Stimulated activated CD8-positive, alpha-beta memory T cell treated with anti-CD3 and anti-CD28 coated beads, Interleukin-12 subunit alpha, Interleukin-12 subunit beta, amount 100 ng/mL, for 24 hours (primary cell): ENCODE results near the gene NFKBIZ.

Experiments
- DNase-seq: peaks from one replicate; pipeline ENCODE4 v3.0.0-alpha.2; 2020; ENCODE audit errors: extremely low read depth

NFKBIZ gene

DNA sequence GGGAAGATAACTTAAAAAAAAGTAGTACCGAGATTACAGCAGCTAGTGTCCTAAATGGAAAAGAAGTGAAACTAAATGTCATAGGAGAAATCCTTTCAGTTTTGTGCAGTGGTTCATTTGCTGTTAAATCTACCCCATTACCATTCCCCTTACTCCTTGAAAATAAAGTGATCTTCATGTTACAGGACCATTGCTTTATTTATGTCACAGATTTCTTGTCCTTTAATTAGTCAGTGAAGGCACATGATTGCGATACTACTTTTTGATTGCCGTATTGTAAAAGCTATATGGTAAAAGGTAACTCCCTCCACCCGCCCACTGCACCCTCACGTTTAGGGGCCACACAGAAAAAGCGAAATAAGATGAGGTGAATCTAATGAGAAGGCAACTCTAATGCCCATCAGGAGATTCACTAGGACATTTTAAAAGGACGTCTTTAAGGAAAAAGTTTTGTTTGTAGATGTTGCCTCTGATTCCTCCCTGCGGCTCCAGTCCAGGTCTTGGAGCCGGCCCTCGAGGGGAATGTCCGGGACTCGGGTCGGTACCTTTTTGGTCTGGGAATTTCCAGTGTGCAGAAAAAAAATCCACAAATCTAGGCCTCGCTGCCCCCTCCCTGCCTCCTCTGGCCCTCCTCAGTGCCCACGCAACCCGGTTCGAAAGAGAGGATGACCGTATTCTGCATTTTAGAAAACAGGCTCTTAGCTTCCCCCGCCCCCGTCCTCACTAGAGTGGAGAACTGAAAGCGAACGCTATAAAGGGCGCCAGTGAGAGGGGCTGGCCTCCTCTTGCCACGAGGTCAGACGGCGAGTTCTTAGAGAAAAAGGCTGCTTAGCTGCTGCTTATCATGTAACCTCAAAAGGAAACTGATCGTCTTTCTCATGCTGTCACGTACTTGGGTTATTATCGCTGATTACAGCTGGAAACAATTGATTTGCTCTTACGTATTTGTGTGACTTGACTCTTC lies 21.8 kb upstream of the NFKBIZ start:
- DNase-seq: peak; percentile 61

DNA sequence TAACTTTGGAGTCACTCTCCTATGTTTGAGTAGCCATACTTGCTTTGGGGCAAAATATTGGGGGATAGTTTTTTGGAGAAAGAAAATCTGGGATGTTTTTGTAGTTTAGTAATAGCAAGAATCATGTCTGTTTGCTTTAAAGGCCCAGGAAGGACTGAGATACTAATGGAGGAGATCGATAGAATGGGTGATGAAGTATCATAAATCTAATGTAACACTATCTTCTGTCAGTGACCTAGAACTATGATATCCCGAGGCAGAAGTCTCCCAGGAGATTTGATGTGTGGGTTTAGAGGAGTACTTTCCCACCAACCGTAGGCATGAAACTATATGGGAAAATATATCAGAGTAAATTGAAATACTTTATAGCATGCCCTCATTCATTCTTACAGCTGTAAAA lies 21.0 kb upstream of the NFKBIZ start:
- no peak for DNase-seq

DNA sequence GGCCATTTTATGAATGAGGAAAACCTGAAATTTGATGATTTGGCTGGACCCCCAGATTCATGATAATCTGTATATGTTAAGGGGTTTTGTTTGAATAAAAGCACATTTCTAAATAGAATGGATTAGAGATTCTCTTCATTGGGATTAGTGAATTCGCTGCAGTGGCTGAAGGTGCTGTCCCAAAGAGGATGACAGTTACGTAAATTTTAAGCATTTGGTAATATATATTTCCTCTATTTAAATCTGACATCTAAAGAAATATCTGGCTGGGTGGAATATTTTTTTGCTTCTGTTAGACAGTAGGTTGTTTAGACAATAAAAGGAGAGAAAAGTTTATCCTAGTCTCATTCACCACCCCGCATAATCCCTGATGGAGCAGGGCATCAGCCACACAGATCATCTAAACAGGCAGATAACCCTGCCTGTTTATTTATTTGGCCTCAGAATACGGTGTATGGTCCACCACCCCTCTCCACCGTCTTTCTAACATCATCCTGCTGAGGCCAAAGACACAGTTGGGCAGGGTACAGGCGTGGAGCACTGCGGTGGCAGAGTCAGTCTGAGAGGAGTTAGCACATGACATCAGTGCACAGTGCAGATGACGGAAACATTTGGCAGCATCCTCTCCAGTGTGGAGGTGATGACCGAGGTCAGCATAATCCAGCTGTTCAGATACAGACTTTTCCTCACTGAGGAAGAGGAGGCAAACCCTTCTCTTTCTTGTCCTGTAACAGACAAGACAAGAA lies 20.4 kb upstream of the NFKBIZ start:
- no peak for DNase-seq

DNA sequence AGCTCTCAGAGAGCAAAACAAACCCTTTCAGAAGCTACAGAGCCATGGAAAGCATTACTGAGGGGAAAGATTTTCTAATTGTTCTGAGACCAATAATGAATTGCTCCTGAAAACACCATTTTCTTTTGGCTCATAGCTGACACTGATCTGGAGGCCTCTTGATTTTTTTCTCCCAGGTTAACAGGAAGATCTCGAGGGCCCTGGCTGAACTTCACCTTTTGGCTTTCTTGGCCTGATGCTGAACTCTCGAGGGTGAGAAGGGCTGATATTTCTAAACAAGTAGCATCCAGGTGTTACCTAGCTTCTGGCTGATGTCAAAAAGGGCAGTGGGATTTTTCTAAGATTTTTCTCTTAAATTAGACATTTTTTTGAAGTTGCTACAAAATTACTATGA lies 19.9 kb upstream of the NFKBIZ start:
- no peak for DNase-seq

DNA sequence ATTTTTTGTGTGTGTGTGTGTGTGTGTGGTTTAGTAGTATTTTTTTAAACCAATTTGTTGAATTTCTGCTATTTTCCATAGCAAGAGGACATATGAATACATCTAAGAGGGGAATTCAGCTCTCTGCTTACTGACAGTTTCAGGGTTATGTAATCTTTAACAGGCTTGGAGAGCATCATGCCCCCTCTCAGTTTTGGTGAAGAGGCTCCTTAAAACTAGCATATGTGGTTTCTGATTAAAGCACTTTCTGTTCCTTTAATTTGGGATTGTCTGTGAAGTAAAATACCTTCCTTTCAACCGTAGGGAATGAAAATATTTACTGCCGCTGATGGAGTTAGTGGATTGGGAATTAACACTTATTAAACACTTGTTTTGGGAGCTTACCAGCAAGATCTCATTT lies 19.4 kb upstream of the NFKBIZ start:
- DNase-seq: no peak

DNA sequence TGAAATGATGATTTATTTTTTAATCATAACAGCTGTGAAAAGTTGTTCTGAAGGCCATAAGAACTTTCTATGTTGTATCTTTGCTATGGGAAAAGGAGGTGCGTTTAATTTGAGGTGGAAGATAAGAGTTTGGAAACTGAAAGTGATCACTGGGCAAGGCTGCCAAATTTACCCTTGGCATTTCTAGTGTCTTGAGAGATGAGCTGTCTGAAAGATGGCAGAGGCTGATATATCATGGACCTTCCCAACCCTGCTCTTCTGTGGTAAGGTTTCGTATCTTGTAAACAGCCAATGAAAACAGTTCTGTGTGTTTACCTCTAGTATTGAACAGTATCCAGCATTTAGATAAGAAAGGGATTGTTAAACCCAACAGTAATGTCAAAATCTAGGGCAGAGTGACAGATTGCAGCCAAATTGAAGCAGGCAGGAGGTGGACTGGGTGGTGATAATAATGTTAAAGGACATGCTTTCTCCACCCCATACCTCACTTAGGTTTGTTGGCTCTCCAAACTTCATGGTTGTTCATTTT lies 15.8 kb upstream of the NFKBIZ start:
- no peak for DNase-seq

DNA sequence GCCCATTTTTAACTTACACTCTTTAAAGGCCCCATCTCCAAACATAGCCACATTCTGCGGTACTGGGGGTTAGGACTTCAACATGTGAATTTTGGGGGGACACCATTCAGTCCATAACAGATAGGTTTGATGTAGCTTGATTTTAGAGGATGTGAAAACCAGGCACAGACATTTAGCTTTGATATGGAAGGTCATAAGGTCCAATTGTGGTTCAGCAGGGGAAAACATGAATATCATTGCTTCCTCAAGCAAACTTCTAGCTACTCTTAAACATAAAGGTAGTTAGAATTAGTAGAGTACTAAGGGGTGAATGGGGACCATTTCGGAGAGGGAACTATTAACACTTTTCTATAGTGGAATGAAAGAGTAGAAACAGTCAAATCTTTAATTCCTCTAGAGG lies 13.6 kb upstream of the NFKBIZ start:
- no peak for DNase-seq

DNA sequence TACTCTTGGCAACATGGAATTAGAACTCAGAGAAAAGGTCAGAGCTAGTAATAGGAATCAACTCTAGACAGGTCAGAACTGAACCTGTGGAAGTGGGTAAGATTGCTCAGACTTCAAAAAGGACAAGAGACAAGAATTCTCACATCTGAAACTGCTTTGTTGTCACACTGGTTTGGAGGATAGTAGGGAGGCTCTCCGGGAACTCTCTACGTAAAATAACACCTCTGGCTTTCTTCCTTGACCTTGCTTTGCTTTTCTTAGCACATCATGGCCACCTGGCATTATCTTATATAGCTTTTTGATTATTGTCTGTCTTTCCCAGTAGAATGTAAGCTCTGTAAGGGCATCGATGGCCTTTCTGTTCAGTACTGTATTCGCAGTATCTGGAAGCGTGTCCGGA lies 13.2 kb upstream of the NFKBIZ start:
- DNase-seq: no peak

DNA sequence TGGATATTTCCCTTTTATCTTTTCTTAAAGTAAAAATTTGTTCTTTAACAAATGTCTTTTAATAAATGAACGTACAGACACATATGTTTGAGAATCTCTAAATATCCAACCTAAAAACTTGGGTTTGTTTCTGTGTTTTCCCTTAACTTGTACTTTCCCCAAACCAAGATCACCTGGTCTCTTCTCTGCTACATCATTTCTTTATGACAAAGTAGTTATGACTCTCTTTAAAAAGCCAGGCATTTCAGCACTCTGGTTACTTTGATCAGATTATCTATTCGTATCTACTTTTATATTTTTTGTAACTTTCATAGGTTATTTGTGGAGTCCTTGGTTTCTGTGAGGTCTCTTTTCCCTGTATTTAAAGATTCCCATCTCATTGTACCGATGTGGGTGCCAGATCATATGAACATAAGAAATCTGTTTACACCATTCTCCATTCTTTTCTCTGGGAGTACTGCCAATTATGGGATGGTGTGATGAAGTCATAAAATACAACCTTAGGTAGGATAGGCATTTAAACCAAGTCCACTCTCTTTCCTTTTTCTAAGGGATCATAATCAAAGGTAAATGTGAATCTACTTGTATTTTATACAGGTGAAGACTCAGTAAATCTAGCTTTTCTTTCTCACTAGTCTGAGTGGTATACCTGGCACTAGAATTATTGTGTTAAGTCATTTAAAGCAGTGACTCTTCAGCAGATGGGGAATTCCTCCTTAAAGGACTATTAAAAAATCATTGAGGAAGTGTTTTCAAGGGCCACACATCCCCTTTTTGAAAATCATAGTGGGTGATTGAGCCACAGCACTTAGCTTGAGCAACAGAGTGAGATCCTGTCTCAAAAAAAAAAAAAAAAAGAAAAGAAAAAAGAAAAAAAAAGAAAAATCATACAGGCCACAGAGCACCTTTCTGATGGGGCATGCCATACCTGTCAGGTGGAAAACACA lies 12.4 kb upstream of the NFKBIZ start:
- DNase-seq: no peak

DNA sequence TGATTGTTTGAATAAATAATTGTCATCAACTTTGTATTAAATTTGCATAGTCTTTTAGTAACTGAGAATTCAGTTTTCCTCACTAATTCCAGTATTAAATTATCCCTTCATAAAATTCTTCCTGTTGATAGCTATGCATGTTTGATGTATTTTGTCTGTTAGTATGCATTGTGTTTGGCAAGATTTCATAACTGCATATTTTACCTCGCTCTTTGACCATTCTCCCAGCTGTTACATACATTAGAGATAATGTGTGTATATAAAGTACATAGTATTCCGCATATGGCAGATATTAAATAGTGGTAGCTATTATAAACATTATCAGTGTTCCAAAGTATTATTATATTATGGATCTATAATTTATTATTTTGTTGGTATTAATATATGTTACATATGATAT lies 10.6 kb upstream of the NFKBIZ start:
- DNase-seq: no peak

DNA sequence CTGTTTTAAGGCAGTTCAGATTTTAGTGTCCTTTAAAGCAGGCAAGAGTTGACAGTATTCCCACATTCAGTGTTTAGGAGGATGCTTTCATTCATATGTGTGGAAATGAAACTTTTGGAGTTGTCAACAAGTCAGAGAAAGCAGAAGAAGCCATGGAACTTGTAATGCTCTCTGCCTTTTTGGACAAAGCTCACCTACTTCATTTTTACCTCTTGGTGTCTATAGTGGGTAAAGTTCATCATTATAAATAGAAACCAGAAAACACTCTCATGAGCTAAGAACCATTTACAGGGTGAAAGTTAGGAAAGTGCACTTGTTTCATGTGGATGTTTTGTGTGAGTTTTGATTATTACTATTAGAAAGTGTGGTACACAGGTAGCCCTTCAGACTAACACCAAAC lies 9.2 kb upstream of the NFKBIZ start:
- no peak for DNase-seq

DNA sequence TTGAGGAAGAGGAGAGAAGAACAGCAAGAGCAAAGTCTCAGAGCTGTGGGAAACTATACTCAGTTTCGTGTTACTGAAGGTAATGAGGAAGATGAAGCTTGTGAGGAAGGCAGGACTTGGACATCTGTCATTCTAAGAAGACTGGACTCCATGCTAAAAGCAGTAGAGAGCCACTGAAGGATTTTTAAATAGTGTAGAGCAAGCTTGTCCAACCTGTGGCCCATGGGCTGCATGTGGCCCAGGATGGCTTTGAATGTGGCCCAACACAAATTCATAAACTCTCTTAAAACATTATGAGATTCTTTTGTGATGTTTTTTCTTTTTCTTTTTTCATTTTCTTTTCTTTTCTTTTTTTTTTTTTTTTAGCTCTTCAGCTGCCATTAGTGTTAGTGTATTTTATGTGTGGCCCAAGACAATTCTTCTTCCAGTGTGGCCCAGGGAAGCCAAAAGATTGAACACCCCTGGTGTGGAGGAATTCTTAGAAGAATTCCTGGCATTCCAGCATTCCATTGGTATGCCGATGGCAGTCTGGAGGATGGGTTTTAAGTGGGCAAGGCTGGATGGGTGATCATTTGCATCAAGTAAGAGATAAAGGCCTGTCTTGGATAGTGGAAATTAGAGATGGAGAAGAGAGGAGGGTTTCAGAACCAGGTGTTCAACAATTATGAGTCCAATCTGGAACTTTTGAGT lies 6.9 kb upstream of the NFKBIZ start:
- no peak for DNase-seq

DNA sequence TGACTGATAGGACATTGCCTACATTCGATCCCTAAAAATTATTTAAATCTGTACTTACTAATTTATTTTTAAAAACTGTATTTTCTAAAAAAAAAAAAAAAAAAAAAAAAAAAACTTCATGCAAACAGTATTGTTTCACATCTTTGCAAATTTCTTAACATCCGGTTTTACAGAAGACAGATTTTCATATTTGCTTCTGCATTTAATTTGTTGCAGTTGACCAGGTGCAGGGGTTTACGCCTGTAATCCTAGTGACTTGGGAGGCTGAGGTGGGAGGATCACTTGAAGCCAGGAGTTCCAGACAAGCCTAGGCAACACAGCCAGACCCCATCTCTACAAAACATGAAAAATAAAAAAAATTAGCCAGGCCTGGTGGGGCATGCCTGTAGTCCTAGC lies 6.4 kb upstream of the NFKBIZ start:
- no peak for DNase-seq

DNA sequence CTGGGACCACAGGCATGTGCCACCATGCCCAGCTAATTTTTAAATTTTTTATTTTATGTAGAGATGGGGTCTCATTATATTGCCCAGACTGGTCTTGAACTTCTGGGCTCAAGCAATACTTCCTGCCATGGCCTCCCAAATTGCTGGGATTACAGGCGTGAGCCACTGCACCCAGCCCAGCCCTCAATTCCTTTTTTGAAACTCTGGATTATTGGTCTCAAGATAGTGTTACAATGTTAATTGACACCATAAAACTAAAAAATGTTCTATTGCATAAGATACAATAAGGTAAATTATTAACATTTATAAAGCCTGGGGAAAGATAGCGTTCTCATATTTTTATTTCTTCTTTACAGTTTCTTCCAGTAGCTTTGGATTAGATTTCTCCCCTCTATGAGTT lies 3.9 kb upstream of the NFKBIZ start:
- no peak for DNase-seq

DNA sequence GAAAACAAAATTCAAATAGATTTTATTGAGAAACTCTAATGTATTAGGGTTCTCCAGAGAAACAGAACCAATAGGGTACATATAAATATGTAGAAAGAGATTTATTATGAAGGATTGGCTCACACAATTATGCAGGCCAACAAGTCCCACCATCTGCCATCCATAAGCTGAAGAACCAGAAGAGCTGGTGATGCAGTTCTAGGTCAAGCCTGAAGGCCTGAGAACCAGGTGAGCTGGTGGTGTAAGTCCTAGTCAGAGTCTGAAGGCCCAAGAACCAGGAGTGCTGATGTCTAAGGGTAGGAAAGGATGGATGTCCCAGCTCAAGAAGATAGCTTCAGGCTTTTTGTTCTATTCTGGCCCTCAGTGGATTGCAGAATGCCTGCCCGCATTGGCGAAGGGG lies 2.6 kb upstream of the NFKBIZ start:
- DNase-seq: no peak

DNA sequence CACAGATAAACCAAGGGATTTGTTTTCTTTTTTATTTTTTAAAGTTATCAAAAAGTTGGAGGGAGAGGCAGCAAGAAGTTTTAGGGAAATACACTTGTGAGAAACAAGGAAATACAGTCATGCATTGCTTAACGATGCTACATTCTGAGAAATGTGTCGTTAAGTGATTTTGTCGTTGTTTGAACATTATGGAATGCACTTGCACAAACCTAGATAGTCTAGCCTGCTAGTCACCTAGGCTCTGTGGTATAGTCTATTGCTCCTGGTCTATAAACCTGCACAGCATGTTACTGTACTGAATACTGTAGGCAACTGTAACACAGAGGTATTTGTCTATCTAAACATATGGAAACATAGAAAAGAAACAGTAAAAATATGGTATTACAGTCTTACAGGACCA lies 2.0 kb upstream of the NFKBIZ start:
- no peak for DNase-seq

DNA sequence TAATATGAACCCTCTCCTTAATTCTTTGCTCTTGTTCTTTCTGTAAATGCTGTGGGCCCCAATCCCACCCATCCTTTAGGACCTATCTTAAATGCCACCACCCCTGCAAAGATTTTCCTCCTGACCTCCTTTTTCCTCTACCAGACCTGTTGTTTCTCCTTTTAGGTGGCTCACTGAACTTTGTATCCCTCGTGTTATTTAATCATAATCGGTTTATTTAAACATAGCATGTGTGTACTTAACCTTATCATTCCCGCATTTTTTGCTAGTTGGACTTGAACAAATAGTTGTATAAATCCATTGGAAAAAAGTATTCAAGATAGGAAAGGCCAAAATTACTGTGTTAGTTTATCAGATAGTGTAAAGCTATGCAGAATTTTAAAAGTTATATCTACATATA lies 988 bp upstream of the NFKBIZ start:
- DNase-seq: no peak

DNA sequence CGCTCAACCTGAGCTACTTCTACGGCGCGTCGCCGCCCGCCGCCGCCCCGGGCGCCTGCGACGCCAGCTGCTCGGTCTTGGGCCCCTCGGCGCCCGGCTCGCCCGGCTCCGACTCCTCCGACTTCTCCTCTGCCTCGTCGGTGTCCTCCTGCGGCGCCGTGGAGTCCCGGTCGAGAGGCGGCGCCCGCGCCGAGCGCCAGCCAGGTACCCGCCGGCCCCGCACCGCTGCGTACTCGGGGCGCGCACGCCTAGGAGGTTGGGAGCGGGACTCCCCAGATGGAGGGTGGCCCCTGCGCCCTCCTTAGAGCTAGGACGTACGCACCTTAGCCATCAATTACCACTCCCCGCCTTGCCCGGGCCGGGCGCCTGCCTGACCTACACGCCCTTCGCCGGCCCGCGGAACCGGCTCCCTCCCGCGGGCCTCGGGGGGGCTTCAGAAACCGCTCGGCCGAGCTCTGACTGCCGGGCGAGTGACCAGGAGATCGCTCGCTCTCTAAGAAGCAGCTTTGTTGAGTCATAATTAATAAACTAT lies 466 bp downstream of the NFKBIZ start:
- no peak for DNase-seq

DNA sequence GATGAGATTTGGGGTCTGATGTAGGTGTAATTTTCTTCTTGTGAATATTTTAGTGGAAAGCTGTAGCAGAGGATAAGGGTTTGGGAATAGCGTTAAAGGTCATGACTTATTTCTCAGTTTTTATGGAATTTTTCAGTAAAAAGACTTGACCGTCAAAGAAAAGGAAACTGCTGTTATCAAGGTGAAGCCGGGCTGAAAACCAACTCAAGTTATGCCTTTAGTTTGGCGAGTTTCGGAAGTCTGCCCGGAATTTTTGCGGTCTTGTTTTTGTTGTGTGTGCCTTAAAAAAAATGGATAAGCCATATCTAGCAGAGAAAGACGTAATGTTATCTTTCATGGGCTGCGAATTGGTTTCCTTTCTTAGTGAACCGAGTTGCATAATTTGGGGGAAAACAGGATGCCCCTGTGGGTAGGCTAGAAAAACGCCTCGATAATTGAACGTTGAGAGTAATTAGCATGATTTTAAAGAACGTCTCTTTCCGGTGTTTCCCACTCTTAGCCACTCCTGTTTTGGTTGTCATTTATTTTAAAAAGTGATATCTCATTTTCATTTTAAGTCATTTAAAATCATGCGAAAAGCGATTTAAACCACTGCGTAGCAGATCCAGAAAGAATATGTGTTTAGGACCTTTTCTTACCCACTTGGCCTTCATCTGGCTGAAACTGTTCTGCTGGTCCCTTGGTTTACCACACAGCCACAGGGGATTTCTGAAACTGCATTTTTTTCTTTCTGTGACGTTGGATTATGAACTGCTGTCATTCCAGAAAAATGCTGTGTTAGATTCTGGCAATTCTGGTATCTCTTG lies 1.1 kb downstream of the NFKBIZ start:
- DNase-seq: no peak
